ENCODE data around the gene RORC. TPM values are rescaled to one million over a fixed set of nuclear protein-coding genes. Genes with fewer than 3 reads are reported as not detected.
A peak's percentile ranks its signal among the peaks of the same experiment; 100 is the strongest.

The RORC gene
- polyA plus RNA-seq, 3 donors = 0.03 TPM; not detected in 2

GRCh38 chr1:151809985-151810556, 21.5 kb downstream of the RORC start:
- H3K4me1 ChIP-seq (ENCODE audit: control insufficient read depth in 1 of 2, insufficient read depth in 2 of 2, low read length in 2 of 2) = peaks cover 0 to 6% of the 10 kb centered on the region in 2 donors
- TF ChIP-seq CTCF (IDR thresholded peaks at IDR 0.05) = no peak
- no peaks in the 10 kb centered on the region for H3K36me3 Mint-ChIP-seq
- no peak overlapping the region for H3K27ac Mint-ChIP-seq
- no peaks in the 10 kb centered on the region for H4K20me1 ChIP-seq (ENCODE audit: insufficient read depth, low read length)
- no CpG with 5 or more reads among the region's 1 CpG for WGBS (ENCODE audit: insufficient coverage)
- intact Hi-C loops (cut with micrococcal nuclease) = no loop called here
- H3K9me3 Mint-ChIP-seq = no peaks in the 10 kb centered on the region
- peaks cover 9 to 17% (median 12%) of the 10 kb centered on the region in 3 donors for H3K27me3 Mint-ChIP-seq (ENCODE audit: low read depth in 3 of 3)
- H3K79me2 ChIP-seq (ENCODE audit: insufficient read depth, low read length) = no peaks in the 10 kb centered on the region
- H3K9ac ChIP-seq (ENCODE audit: insufficient read depth, low read length, poor library complexity, severe bottlenecking) = no peak overlapping the region
- H3K4me3 Mint-ChIP-seq = no peak overlapping the region
- H3K27me3 ChIP-seq (ENCODE audit: control insufficient read depth in 2 of 2, insufficient read depth in 2 of 2, low read length in 2 of 2) = no peaks in the 10 kb centered on the region
- H3K9me3 ChIP-seq (replicated peaks in 1 of 2; ENCODE audit: control insufficient read depth in 1 of 2, insufficient read depth in 1 of 2, low read length in 2 of 2) = no peaks in the 10 kb centered on the region
- H3K4me2 ChIP-seq (replicated peaks; ENCODE audit: extremely low read depth, low read length, poor library complexity, severe bottlenecking) = no peak overlapping the region
- no peak overlapping the region for H2AFZ ChIP-seq (ENCODE audit: insufficient read depth, low read depth, low read length, poor library complexity, severe bottlenecking)
- DNase-seq = no peak
- peaks cover 15% of the 10 kb centered on the region for H3K4me1 Mint-ChIP-seq
- no peaks in the 10 kb centered on the region for H3K36me3 ChIP-seq (replicated peaks in 1 of 2; ENCODE audit: control insufficient read depth in 1 of 2, insufficient read depth in 2 of 2, low read length in 2 of 2)
- no peak overlapping the region for H3K27ac ChIP-seq (ENCODE audit: low read depth in 1 of 2, low read length in 2 of 2)
- H3K4me3 ChIP-seq (replicated peaks in 1 of 3; ENCODE audit: low read depth in 2 of 3, low read length in 3 of 3) = no peak overlapping the region

- 38% methylated on average over 2 of the region's 8 CpGs for WGBS (ENCODE audit: insufficient coverage)
- no peaks in the 10 kb centered on the region for H3K79me2 ChIP-seq (ENCODE audit: insufficient read depth, low read length)
Observed at GRCh38 chr1:151809290-151809984, 22.2 kb downstream of the RORC start.

More at GRCh38 chr1:151809290-151809984, 22.2 kb downstream of the RORC start:
- Mint-ChIP-seq H3K9me3 (no peaks in the 10 kb centered on the region), H3K4me1 (peaks cover 15% of the 10 kb centered on the region), H3K4me3 (no peak overlapping the region), H3K36me3 (no peaks in the 10 kb centered on the region), H3K27ac (no peak overlapping the region), H3K27me3 (ENCODE audit: low read depth in 3 of 3) (peaks cover 12 to 22% (median 12%) of the 10 kb centered on the region in 3 donors)
- no peak for DNase-seq
- H3K36me3 ChIP-seq (replicated peaks in 1 of 2; ENCODE audit: control insufficient read depth in 1 of 2, insufficient read depth in 2 of 2, low read length in 2 of 2) = no peaks in the 10 kb centered on the region
- no peak overlapping the region for H3K4me2 ChIP-seq (replicated peaks; ENCODE audit: extremely low read depth, low read length, poor library complexity, severe bottlenecking)
- H3K27me3 ChIP-seq (ENCODE audit: control insufficient read depth in 2 of 2, insufficient read depth in 2 of 2, low read length in 2 of 2) = no peaks in the 10 kb centered on the region
- H3K4me1 ChIP-seq (ENCODE audit: control insufficient read depth in 1 of 2, insufficient read depth in 2 of 2, low read length in 2 of 2) = peaks cover 0 to 6% of the 10 kb centered on the region in 2 donors
- no peak for TF ChIP-seq CTCF (IDR thresholded peaks at IDR 0.05)
- no peaks in the 10 kb centered on the region for H3K9me3 ChIP-seq (replicated peaks in 1 of 2; ENCODE audit: control insufficient read depth in 1 of 2, insufficient read depth in 1 of 2, low read length in 2 of 2)
- intact Hi-C loops (cut with micrococcal nuclease) = no loop called here
- H3K27ac ChIP-seq (ENCODE audit: low read depth in 1 of 2, low read length in 2 of 2) = no peak overlapping the region
- H2AFZ ChIP-seq (ENCODE audit: insufficient read depth, low read depth, low read length, poor library complexity, severe bottlenecking) = peak overlapping the region; percentile 6
- H4K20me1 ChIP-seq (ENCODE audit: insufficient read depth, low read length) = no peaks in the 10 kb centered on the region
- H3K4me3 ChIP-seq (replicated peaks in 1 of 3; ENCODE audit: low read depth in 2 of 3, low read length in 3 of 3) = no peak overlapping the region
- no peak overlapping the region for H3K9ac ChIP-seq (ENCODE audit: insufficient read depth, low read length, poor library complexity, severe bottlenecking)
